ENCODE results near the gene SMO. TPM values are rescaled to one million over a fixed set of nuclear protein-coding genes. Genes with fewer than 3 reads are reported as not detected.
"Not testable (repeated sequence)": the region's sequence is repeated elsewhere in the genome, so short reads cannot be mapped to it uniquely, and the experiment has no call there.

The SMO gene
- total RNA-seq, 2 experiments from 2014 or later = 0.25 to 0.70 TPM

DNA sequence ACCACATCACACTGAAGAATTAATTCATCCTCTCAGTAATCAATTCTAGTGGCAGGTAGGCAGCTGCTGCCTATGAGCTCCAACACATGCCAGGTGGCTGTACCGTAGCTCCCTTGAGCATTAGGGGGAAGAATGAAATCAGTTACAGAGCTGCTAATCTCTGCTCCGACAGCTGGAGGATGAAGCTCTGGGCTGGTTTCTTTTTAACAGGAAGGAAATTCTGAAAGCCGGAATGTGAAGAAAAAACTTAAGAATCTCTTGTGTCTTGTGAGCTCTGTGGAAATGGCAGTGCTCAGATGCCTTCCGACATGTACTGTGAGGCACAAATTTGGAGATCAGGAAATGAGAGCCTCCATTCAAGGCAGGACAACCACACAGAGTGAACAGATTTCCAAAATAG, 33.6 kb downstream of the SMO start:
- POLR2A ChIA-PET = interaction anchor here (0.5 kb wide), 1 partner anchor 49 kb away, joined by 3 read pairs; no protein-coding TSS in a partner anchor

DNA sequence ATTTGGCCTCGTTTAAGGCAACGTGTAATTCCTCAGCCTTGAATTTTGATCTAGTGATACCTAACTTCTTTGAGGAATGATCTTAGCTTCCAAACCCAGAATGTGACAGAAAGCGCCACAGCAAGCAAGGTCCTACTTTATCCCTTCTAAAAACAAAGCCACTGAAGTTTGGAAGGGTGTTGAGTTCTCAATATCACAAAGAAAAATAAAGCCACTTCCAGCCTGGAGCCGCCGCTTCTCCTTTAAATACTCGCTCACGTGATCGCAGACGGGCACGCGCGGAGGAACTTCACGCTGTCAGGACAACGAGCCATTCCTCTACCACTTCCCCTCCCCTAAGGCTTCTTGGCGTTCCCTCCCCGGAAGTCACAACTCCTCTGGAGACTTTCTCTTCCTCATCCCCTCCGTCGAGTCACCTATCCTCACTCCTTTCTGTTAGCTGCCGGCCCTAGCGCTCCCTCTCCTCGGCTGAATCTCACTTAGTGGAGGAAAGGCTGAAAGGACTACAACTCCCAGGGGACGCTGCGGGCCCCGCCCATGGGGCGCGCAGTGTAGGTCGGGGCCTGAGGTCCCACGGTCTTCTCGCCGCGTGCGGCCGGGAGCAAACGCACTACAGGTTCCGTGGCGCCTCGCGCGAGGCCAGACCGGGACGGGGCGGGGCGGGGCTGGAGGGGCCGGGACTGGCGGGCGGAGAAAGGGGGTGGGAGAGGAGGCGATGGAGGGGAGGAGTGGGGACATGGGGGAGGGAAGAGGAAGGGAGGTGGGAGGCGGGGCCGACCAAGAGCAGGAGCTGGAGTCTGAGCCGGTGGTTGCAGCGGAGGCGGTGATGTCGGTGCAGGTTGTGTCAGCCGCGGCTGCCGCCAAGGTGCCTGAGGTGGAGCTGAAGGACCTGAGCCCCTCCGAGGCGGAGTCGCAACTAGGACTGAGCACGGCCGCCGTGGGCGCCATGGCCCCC, 36.1 kb downstream of the SMO start, which contains the start of gene AHCYL2:
Gene AHCYL2 (plus strand): TSS at position 780 of the 955 bp plus-strand sequence.
- ChIA-PET POLR2A (interaction anchor here (0.5 to 1.2 kb wide), 2 partner anchors 48 to 63 kb away, joined by 3 read pairs; no protein-coding TSS in a partner anchor), CTCF (interaction anchor here (0.9 to 2.0 kb wide), 2 partner anchors 11 to 47 kb away, joined by 3 to 5 read pairs; no protein-coding TSS in a partner anchor)

More for the DNA sequence above, 33.6 kb downstream of the SMO start:
- CTCF ChIA-PET = interaction anchor here (0.7 to 1.9 kb wide), 2 partner anchors 16 to 49 kb away, joined by 3 to 7 read pairs; no protein-coding TSS in a partner anchor

DNA sequence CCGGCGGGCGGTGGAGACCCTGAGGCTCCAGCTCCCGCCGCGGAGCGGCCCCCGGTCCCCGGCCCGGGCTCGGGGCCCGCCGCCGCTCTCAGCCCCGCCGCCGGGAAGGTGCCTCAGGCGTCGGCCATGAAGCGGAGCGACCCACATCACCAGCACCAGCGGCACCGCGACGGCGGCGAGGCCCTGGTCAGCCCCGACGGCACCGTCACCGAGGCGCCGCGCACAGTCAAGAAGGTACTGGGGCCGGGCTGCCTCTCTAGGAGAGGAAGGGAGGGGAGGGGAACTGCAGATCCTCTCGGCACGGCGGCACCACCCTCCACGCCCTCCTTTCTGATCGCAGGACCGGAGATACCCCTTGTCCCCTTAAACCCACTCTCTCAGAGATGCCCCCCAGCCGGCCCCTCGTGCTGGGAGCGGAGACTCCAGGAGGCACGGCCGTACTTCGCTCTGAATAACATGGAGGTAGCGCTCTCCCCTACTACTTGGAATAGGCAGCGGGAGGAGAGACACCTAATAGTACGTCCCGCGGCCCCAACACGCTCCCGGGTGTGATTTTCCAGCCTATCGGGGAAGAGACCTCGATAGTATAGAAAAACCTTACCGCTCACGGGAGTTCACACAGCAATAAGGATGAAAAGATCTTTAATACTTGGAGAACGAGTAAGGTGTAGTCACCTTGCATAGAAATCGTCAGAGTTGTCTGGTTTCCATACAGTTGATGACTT, 36.9 kb downstream of the SMO start:
- ChIA-PET CTCF (interaction anchor here (2.0 kb wide), 1 partner anchor 46 kb away, joined by 5 read pairs; no protein-coding TSS in a partner anchor), POLR2A (interaction anchor here (1.2 kb wide), 1 partner anchor 47 kb away, joined by 3 read pairs; no protein-coding TSS in a partner anchor)

DNA sequence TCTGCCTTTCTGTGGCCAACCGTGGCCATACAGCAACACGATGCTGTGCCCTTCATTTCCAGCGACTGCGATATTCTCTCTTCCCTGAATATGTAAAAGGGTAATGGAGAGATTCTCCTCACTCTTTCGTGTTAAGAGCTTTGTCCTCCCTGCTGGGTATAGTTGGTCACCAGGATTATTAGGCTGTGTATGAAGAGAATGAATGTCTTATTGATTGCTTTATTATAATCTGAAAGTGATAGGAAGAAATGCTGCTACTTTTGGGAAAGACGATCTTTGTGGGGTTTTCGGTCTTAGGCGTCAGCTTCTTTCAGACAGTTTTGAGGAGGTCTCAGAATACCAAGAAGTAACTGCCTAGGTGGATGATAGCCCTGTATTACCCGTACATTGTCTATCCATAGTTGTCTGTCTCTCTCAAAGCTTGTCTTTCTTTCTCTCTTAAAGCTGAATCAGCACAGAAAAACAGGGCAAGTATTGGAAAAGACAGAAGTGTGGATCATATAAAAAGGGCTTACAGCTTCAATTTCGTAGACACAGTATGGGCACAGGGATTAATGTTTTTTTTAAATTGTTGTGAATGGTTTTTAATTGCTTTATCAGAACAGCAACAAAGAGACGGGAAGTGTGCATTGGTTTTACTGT, 37.6 kb downstream of the SMO start:
- ChIA-PET POLR2A (no interaction called here), CTCF (interaction anchor here (2.0 kb wide), 1 partner anchor 46 kb away, joined by 5 read pairs; no protein-coding TSS in a partner anchor)

DNA sequence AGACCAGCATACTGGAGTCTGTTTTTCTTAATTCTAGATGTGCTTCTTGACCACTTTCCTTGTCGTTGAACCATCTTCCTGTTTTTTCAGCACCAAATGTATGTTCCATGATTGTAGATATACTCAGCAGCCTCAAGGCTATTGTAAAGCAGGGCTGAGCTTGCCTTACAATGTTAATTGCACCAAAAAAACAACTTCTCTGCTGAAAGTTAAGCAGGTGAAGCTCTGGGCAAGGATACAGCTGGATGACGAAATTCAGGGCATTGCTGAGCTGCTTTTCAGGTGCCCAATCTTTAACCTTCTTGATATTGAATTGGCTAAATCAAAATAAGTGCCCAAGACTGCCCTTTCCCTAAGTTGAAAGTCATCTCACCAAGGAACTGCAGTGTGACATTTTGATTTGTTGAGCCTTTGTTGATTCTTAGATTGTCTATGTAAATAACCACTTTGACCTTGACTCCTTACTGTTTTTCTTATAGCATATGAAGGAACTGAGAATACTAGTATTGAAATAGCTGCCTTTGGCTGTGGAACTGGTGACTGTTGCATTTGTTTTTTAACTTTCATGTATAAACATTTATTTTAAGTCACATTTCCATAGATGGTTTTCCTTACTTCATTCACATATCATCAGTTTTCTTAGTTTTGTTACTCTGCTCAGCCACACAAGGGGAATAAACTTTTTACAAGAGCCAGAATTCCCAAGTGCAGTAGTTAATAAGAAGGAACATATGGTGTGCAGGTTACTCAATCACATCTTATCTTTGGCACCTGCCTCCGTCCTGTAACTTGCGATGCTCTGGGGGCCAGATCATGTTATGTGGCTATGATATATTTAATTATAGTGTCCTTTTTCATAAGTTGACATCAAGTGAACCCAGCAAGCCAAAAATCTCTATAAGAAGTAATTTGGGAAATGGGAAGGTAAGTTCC, 39.5 kb downstream of the SMO start:
- POLR2A ChIA-PET = no interaction called here
- CTCF ChIA-PET = interaction anchor here (0.7 to 1.5 kb wide), 3 partner anchors 10 to 1092 kb away, joined by 3 to 6 read pairs (median 5); no protein-coding TSS in a partner anchor

DNA sequence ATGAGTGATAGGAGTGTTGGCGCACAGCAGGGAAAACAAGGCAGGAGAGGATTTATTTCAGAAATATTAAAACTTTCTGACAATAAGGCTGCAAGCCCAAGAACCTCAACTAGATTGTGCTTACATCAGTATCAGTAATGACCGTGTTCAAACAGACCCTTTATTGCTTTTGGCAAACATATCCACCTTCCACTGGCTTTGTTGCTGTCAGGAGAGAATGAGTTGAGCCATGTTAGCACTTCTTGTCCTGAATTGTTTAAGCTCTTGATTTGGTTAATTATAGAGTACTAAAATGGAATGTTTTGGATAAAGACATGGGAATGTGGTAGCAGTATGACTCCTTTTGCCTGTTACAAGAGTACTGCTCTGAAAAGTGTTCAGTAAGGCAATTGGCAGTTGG, 40.2 kb downstream of the SMO start:
- CTCF ChIA-PET = interaction anchor here (1.5 kb wide), 1 partner anchor 11 kb away, joined by 6 read pairs; no protein-coding TSS in a partner anchor
- POLR2A ChIA-PET = no interaction called here

DNA sequence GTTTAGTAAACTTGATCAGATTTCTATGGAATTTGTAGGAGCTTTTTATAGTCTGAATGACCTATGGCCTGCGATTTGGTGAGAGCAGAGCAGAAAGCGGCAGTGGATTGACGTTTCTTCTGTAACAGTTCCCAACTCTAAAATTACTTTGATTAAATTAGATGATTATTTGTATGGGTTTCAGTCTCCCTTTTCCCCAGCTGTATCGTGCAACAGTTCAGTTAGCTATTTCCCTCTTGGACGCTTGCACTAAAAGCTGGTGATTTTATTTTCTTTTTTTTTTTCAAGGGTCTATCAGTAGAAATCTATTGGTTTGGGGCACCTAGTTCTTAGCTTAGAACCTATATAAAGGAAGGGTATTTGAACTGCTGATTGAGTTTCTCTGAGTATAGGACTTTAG, 43.2 kb downstream of the SMO start:
- POLR2A ChIA-PET = no interaction called here
- CTCF ChIA-PET = interaction anchor here (1.0 to 1.7 kb wide), 3 partner anchors 13 to 66 kb away, joined by 3 to 7 read pairs (median 4); no protein-coding TSS in a partner anchor

DNA sequence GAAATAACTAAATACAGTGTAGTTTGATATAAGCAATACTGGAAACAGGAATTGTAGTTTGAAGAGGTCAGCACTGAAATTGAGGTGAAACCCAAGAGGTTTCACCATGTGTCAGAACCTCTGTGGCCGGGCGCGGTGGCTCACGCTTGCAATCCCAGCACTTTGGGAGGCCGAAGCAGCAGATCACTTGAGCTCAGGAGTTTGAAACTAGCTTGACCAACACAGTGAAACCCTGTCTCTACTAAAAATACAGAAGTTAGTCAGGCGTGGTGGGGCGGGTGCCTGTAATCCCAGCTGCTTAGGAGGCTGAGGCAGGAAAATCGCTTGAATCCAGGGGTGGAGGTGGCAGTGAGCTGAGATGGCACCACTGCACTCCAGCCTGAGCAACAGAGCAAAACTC, 50.1 kb downstream of the SMO start:
- ChIA-PET POLR2A (no interaction called here), CTCF (interaction anchor here (1.7 kb wide), 1 partner anchor 20 kb away, joined by 13 read pairs; no protein-coding TSS in a partner anchor)

DNA sequence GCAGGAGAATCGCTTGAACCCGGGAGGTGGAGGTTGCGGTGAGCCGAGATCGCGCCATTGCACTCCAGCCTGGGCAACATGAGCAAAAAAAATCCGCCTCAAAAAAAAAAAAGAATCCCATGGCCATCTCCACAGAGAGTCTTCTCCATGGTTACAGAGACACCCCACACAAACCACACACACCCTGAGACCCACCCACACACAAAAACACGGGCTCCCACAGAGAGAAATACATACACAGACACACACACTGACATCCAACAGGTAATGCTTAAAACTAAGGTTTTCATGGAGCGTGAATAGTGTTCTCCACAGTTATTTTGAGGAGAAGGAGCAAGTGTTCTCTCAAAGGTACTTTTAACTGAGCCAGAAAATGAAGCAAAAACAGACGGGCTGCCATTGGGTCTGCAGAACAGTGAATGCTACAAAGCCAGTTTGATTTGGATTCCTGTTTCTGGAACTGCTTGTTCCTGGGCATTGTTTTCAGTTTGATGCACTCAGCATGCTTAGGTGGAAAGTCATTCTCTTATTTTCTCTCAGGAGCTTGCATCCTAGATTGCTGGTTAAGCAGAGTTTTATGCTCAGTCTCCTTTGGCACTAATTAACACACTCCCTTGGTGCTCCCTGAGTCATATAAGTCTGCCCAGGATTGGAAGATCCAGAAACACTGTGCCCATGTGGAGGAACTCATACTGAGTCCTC, 51.8 kb downstream of the SMO start:
- CTCF ChIA-PET = no interaction called here
- POLR2A ChIA-PET = no interaction called here

DNA sequence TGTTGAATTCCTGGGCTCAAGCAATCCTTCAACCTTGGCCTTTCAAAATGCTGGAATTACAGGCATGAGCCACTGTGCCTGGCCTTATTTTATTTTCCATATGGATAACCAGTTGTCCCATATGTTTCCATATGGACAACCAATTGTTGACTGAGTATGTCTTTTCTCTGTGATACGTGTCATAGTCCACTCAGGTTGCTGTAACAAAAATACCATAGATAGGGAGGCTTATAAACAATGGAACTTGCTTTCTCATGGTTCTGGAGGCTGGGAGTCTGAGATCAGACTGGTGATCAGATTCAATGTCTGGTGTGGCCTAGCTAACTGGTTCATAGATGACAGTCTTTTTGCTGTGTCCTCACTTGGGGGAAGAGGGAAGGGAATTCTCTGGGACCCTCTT, 55.8 kb downstream of the SMO start:
- POLR2A ChIA-PET = no interaction called here
- CTCF ChIA-PET = no interaction called here

DNA sequence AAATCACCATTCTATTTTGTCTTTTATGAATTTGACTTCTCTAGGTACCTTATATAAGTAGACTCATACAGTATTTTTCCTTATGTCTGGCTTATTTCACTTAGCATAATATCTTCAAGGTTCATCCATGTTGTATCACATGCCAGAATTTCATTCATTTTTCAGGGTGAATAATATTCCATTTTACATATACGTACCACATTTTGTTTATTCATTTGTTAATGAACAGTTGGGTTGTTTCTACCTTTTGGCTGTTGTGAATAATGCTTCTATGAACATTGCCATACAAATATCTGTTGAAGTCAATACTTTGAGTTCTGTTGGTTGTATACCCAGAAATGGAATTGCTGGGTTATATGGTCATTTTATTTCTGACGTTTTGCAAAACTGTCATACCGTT, 57.1 kb downstream of the SMO start:
- ChIA-PET CTCF (interaction anchor here (0.7 kb wide), 1 partner anchor 69 kb away, joined by 3 read pairs; no protein-coding TSS in a partner anchor), POLR2A (no interaction called here)

DNA sequence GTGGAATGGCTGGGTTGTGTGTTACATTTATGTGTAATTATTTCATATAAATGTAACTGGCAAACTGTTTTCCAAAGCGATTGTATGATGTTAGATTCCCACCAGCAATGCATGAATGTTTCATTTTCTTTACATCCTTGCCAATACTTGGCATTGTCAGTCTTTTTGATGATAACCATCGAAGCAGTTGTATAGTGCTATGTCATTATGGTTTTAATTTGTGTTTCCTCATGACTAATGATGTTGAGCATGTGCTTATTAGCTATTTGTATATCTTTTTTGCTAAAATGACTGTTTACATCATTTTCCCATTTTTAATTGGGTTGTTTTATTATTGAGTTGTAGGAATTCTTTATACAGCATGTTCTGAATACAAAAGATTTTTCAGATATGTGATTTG, 58.7 kb downstream of the SMO start:
- ChIA-PET CTCF (interaction anchor here (1.2 to 1.4 kb wide), 2 partner anchors 16 to 28 kb away, joined by 4 to 5 read pairs; no protein-coding TSS in a partner anchor), POLR2A (no interaction called here)

DNA sequence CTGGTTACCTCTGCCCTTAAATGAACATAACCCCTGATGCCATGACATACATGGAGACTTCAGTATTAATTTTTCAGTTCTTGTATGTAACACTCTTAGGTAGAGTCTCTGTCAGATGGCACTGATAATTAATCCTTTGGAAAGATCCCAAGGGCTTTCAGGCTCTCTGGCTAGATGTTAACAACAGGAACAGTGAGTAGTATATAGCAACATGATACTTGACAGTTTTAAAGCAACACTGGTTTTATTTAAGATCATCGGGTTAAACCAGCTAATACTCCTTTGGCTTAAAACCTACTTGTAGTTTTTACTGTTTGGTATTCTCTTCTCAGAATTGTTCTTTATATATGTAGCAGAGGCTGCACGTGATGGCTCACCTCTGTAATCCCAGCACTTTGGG, 63.7 kb downstream of the SMO start:
- CTCF ChIA-PET = no interaction called here

DNA sequence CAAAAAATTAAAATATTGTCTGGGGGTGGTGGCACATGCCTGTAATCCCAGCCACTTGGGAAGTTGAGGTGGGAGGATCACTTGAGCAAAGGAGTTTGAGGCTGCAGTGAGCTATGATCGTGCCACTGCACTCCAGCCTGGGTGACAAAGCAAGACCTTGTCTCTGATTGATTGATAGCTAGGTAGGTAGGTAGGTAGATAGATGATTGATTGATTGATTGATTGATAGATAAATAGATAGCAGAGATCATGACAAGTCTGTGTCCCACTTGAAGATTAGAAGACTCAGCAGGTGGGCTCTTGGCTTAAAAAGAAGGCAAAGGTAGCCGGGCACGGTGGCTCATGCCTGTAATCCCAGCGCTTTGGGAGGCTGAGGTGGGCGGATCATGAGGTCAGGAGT, 64.2 kb downstream of the SMO start:
- CTCF ChIA-PET, POLR2A ChIA-PET: not testable (repeated sequence)

More for the DNA sequence above, 63.7 kb downstream of the SMO start:
- POLR2A ChIA-PET = no interaction called here

DNA sequence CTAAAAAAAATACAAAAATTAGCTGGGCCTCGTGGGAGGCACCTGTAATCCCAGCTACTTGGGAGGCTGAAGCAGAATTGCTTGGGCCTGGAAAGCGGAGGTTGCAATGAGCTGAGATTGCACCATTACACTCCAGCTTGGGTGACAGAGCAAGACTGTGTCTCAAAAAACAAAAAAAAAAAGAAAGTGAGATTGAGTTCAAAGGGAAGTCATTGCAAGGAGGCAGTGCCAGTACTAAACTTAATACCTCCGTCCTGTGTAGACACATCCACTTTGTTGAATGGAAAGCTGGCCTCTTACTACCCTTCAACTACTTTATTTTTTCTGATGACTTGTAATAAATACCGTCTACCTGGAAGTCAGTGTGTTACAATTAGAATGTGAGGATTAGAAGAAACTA, 67.4 kb downstream of the SMO start:
- CTCF ChIA-PET = interaction anchor here (0.7 kb wide), 1 partner anchor 29 kb away, joined by 3 read pairs; no protein-coding TSS in a partner anchor
- POLR2A ChIA-PET = no interaction called here

DNA sequence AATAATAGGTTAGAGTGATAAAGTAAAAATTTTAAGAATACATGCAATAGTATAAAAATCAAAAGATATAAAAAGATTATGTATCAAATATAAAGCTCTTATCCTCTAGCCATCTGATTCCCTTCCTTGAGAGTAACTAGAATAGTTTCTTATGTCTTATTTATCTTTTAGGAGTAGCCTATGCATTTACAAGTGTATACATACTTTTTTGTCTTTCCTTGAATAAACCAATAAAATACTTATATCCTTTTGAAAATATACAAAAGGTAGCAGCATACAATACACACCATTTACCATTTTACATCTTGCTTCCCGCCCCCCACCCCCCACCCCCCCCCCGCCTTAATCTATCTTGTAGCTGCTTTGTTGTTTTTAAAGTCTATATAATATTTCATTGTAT, 67.8 kb downstream of the SMO start:
- POLR2A ChIA-PET = no interaction called here

DNA sequence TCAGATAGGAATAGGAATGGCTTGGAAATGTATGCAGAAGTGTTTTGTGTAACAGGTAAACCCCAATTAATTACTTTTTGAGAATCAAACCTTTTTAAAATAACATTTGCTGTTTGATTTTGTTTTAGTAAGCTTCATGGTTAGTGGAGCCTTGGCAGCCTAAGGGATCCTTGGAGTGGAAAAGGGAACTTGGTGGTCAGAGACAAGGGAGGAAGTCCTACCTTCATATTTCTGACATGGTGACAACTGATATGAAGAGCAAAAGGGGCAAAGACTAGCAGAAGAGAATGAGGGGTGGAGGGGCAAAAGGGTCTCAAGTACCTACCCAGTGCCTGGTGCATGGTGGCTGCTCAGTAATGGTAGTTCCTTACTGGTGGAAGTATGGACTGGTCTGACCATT, 68.7 kb downstream of the SMO start:
- POLR2A ChIA-PET = no interaction called here
- CTCF ChIA-PET = interaction anchor here (0.8 kb wide), 1 partner anchor 39 kb away, joined by 4 read pairs; no protein-coding TSS in a partner anchor

More for the DNA sequence above, 67.8 kb downstream of the SMO start:
- CTCF ChIA-PET = interaction anchor here (0.7 kb wide), 1 partner anchor 28 kb away, joined by 3 read pairs; no protein-coding TSS in a partner anchor
